Upper lobe of left lung (tissue), 6 donors: Measurements from ENCODE around the gene DGLUCY. TPM values are rescaled to one million over a fixed set of nuclear protein-coding genes. Genes with fewer than 3 reads are reported as not detected.
"Not testable (repeated sequence)": the region's sequence is repeated elsewhere in the genome, so short reads cannot be mapped to it uniquely, and the experiment has no call there.

Experiments used
- ATAC-seq, 2 donors: fragments of 200-7000 bp; cut with Tn5 transposase; one replicate each; pipeline ENCODE4 v1.9.1; 2022; ENCODE audit warnings: mild to moderate bottlenecking in 2 of 2, moderate library complexity in 2 of 2; ENCODE audit not compliant: low FRiP score in 2 of 2
- DNase-seq, 2 donors: peaks; one replicate each; pipeline ENCODE4 v3.0.0-alpha.2; 2019 to 2020
- H3K27ac ChIP-seq, 4 donors: fragments of 200-600 bp; sonication (generic); one replicate each; pipeline ENCODE4 v1.5.1; 2016 to 2019
- H3K27me3 ChIP-seq, 4 donors: fragments of 200-600 bp; sonication (generic); one replicate each; pipeline ENCODE4 v1.5.1; 2017 to 2019
- H3K36me3 ChIP-seq, 4 donors: fragments of 200-600 bp; sonication (generic); one replicate each; pipeline ENCODE4 v1.5.1; 2016 to 2019
- H3K4me1 ChIP-seq, 4 donors: fragments of 200-600 bp; sonication (generic); one replicate each; pipeline ENCODE4 v1.5.1; 2018 to 2019
- H3K4me3 ChIP-seq, 4 donors: fragments of 200-600 bp; sonication (generic); one replicate each; pipeline ENCODE4 v1.5.1; 2017 to 2019; ENCODE audit warnings: mild to moderate bottlenecking in 2 of 4, moderate library complexity in 1 of 4
- H3K9me3 ChIP-seq, 4 donors: fragments of 200-600 bp; sonication (generic); one replicate each; pipeline ENCODE4 v1.5.1; 2018 to 2019
- EP300 ChIP-seq, 4 donors: sonication (generic); formaldehyde crosslinking; IDR thresholded peaks; one replicate each; pipeline ENCODE4 v1.5.1; 2017; ENCODE audit warnings: antibody characterized with exemption in 4 of 4, control low read depth in 2 of 4
- POLR2A ChIP-seq, 4 donors: fragments of 450-650 bp; IDR thresholded peaks; one replicate each; pipeline ENCODE4 v1.5.1; 2016 to 2017; ENCODE audit warnings: antibody characterized with exemption in 4 of 4, mild to moderate bottlenecking in 2 of 4
- POLR2AphosphoS5 ChIP-seq, 2 donors: sonication (generic); formaldehyde crosslinking; IDR thresholded peaks; one replicate each; pipeline ENCODE4 v1.5.1; 2017; ENCODE audit warnings: antibody characterized with exemption in 2 of 2
- WGBS, 2 donors: methylation state at CpG; one replicate each; pipeline ENCODE4 v1.1.5; 2017 to 2018; 5-methylcytosine and 5-hydroxymethylcytosine counted together
- total RNA-seq, 6 donors: library from RNA; depleted of rRNA in 4 of 6; stranded (reverse); fragments of >200 nt in 4 of 6; gene quantifications; one replicate each; pipeline versions ENCODE4 v1.1.0 to v1.2.1, GENCODE V29; 2016 to 2021
- TF ChIP-seq, protein P1 (sequence below), 6 experiments: fragments of 450-650 bp in 4 of 6; fragments of 200-600 bp in 2 of 6; sonication (generic) in 2 of 6; IDR thresholded peaks; one replicate each; pipeline ENCODE4 v1.5.1; 2016 to 2019; ENCODE audit warnings: antibody characterized with exemption in 6 of 6
- donor health status: DM: no; HTN: no; CAD: no; lungs with moderate emphysema.
- donor health status: DM: no; HTN: yes; CAD: no; lungs with severe emphysema.

DGLUCY gene
- total RNA-seq, 6 donors from 2014 or later = 54.7 to 141 (median 80.3) TPM

DNA sequence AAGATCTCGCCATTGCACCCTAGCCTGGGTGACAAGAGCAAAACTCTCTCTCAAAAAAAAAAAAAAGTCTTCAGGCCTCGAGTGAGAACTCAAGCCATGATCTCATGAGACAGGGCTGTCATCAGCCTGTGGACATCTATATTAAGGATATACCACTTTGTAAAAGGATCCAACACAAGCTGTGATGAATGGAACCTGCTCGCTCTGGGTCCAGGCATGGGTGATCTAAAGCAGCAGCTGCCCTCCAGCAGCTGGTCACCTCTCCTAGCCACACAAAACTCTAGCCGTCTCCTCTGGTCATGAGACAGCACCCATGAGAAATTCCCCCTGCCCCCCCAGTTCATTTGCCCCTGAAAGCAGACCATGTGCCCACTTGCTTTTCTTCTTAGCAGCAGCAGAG is 19.1 kb upstream of the DGLUCY start:
- no peak for ATAC-seq
- no peak overlapping the region for H3K4me3 ChIP-seq
- TF ChIP-seq POLR2A (IDR thresholded peaks at IDR 0.05) (no peak), EP300 (IDR thresholded peaks at IDR 0.05) (no peak), POLR2AphosphoS5 (IDR thresholded peaks at IDR 0.05) (no peak)
- TF ChIP-seq, protein P1, sequence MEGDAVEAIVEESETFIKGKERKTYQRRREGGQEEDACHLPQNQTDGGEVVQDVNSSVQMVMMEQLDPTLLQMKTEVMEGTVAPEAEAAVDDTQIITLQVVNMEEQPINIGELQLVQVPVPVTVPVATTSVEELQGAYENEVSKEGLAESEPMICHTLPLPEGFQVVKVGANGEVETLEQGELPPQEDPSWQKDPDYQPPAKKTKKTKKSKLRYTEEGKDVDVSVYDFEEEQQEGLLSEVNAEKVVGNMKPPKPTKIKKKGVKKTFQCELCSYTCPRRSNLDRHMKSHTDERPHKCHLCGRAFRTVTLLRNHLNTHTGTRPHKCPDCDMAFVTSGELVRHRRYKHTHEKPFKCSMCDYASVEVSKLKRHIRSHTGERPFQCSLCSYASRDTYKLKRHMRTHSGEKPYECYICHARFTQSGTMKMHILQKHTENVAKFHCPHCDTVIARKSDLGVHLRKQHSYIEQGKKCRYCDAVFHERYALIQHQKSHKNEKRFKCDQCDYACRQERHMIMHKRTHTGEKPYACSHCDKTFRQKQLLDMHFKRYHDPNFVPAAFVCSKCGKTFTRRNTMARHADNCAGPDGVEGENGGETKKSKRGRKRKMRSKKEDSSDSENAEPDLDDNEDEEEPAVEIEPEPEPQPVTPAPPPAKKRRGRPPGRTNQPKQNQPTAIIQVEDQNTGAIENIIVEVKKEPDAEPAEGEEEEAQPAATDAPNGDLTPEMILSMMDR (IDR thresholded peaks at IDR 0.05) = no peak
- no peaks in the 10 kb centered on the region for H3K4me1 ChIP-seq
- H3K9me3 ChIP-seq = no peaks in the 10 kb centered on the region
- H3K36me3 ChIP-seq = no peaks in the 10 kb centered on the region
- H3K27ac ChIP-seq = no peak overlapping the region
- H3K27me3 ChIP-seq = no peaks in the 10 kb centered on the region
- 77 to 97% methylated on average over 4 of the region's 4 CpGs for WGBS, 2 donors
- no peak for DNase-seq

DNA sequence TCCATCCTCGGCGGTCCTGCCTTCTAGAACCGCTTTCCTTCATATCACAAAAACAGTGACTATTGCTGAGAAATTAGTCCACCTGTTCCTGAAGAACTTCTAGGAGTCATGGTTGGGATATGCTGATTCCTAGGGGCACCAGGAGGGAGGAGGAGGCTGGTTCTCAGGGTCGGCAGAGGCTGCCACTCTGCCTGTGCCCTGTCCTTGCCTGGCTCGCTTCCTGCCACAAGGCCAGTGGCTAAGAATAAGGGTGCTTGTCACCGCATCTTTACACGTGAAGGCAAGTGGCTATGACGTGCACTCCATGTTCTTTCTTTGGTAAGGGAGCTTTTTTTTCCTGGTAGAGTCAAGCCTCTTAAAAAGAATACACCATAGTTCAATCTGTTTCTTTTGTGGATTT is 18.7 kb upstream of the DGLUCY start:
- H3K4me3 ChIP-seq = no peak overlapping the region

DNA sequence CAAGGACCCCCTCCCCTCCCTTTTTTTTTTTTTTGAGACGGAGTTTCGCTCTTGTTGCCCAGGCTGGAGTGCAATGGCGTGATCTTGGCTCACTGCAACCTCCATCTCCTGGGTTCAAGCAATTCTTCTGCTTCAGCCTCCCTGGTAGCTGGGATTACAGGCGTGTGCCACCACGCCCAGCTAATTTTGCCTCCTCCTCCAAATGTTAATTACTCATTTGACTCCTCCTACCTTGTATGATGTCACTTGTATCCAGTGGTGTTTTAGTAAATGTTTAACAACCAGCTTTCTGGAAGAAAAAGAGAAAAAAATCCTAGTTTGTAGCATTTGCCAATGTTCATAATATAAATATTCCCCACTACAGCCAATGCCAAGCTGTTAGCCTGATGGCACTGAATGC is 16.2 kb upstream of the DGLUCY start:
- not testable (repeated sequence) for ATAC-seq, H3K27ac ChIP-seq, H3K9me3 ChIP-seq, H3K27me3 ChIP-seq, H3K36me3 ChIP-seq, DNase-seq, H3K4me3 ChIP-seq, H3K4me1 ChIP-seq
- 94% methylated on average over 5 of the region's 5 CpGs for whole genome bisulfite sequencing, 2 donors

More for the DNA sequence above, 18.7 kb upstream of the DGLUCY start:
- DNase-seq (no peak), ATAC-seq (no peak)
- TF ChIP-seq, protein P1 (IDR thresholded peaks at IDR 0.05) = no peak
- TF ChIP-seq POLR2A (IDR thresholded peaks at IDR 0.05) = no peak
- no peak for TF ChIP-seq POLR2AphosphoS5 (IDR thresholded peaks at IDR 0.05)
- TF ChIP-seq EP300 (IDR thresholded peaks at IDR 0.05) = no peak
- 82 to 88% methylated on average over 8 of the region's 8 CpGs for WGBS, 2 donors
- H3K36me3 ChIP-seq = no peaks in the 10 kb centered on the region
- no peaks in the 10 kb centered on the region for H3K9me3 ChIP-seq
- H3K27me3 ChIP-seq = no peaks in the 10 kb centered on the region
- H3K27ac ChIP-seq = no peak overlapping the region
- H3K4me1 ChIP-seq = no peaks in the 10 kb centered on the region

DNA sequence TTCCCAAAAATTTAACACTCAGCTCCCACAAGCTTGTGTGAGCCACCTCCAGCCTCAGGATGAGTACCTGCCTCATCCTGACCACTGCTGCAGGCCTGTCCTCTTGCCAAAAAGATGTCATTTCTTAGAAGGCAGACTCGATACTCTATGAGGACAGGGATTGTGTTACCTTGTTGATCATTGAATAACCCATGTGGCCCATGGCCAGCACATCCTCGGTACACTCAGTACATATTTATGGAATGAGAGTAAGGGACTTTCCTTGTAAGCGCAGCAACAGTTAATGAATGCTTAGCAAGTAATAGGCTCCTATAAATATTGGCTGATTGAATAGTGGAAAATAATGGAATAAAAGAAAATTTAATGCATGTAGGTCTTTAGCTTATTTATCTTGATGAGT is 15.3 kb upstream of the DGLUCY start:
- Histone ChIP-seq H3K36me3 (no peaks in the 10 kb centered on the region), H3K9me3 (no peaks in the 10 kb centered on the region), H3K27me3 (no peaks in the 10 kb centered on the region), H3K4me1 (no peaks in the 10 kb centered on the region), H3K4me3 (no peak overlapping the region), H3K27ac (no peak overlapping the region)
- no peak for ATAC-seq
- DNase-seq = no peak
- TF ChIP-seq EP300 (IDR thresholded peaks at IDR 0.05) (no peak), POLR2AphosphoS5 (IDR thresholded peaks at IDR 0.05) (no peak), POLR2A (IDR thresholded peaks at IDR 0.05) (no peak)
- TF ChIP-seq, protein P1 (IDR thresholded peaks at IDR 0.05) = no peak
- WGBS, 2 donors = 89 to 94% methylated on average over 3 of the region's 3 CpGs

DNA sequence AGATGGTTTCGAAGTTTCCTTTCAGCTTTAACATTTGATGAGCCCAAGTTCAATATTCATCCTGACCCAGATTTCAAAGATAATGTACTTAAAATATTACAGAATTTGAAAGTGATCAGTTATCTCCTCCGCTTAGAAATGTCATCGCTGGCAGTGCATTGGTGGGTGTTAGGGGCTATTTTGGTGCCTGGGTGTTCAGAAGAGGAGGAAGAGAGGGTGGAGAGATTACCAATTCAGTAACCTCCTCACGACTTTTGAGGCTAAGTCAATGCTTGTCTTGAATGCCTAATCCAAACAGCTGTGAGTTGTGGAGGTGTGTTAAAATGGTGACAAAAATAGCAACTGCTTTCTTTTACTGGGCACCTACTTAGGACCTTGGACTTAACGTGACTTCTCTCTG is 13.8 kb upstream of the DGLUCY start:
- H3K4me3 ChIP-seq = no peak overlapping the region
- no peaks in the 10 kb centered on the region for H3K27me3 ChIP-seq
- DNase-seq (no peak), ATAC-seq (no peak)
- H3K36me3 ChIP-seq = no peaks in the 10 kb centered on the region
- 76 to 82% methylated on average over 5 of the region's 5 CpGs for WGBS, 2 donors
- H3K4me1 ChIP-seq = no peaks in the 10 kb centered on the region
- no peak for TF ChIP-seq POLR2A (IDR thresholded peaks at IDR 0.05)
- no peak for TF ChIP-seq POLR2AphosphoS5 (IDR thresholded peaks at IDR 0.05)
- TF ChIP-seq EP300 (IDR thresholded peaks at IDR 0.05) = no peak
- TF ChIP-seq, protein P1 (IDR thresholded peaks at IDR 0.05) = no peak
- no peaks in the 10 kb centered on the region for H3K9me3 ChIP-seq
- no peak overlapping the region for H3K27ac ChIP-seq
